Gastroesophageal sphincter (tissue), 4 donors: ENCODE results near the gene ZIM2. TPM values are rescaled to one million over a fixed set of nuclear protein-coding genes. Genes with fewer than 3 reads are reported as not detected.

Source experiments
- ATAC-seq: fragments of 150-250 bp; one replicate; pipeline ENCODE4 v1.9.1; 2016; ENCODE audit warnings: mild to moderate bottlenecking, moderate library complexity
- H3K27ac ChIP-seq, 4 donors: fragments of 200-600 bp; sonication (generic) in 3 of 4; 1 replicate in 3 of 4; 2 replicates in 1 of 4; pipeline ENCODE4 v1.5.1; 2016 to 2019
- H3K27me3 ChIP-seq: fragments of 200-600 bp; sonication (generic); one replicate; pipeline ENCODE4 v1.5.1; 2019
- H3K36me3 ChIP-seq, 2 donors: fragments of 200-600 bp; sonication (generic); one replicate each; pipeline ENCODE4 v1.5.1; 2019; ENCODE audit warnings: control low read depth in 1 of 2
- H3K4me1 ChIP-seq, 3 donors: fragments of 200-600 bp; sonication (generic); 1 replicate in 2 of 3; 2 replicates in 1 of 3; pipeline ENCODE4 v1.5.1; 2016 to 2019; ENCODE audit warnings: control low read depth in 2 of 3
- H3K4me3 ChIP-seq, 2 donors: fragments of 200-600 bp; sonication (generic); one replicate each; pipeline ENCODE4 v1.5.1; 2019; ENCODE audit warnings: mild to moderate bottlenecking in 1 of 2, moderate library complexity in 1 of 2
- H3K9me3 ChIP-seq, 3 donors: fragments of 200-600 bp; sonication (generic); one replicate each; pipeline ENCODE4 v1.5.1; 2017 to 2019; ENCODE audit warnings: control low read depth in 2 of 3
- EP300 ChIP-seq: sonication (generic); formaldehyde crosslinking; IDR thresholded peaks from one replicate; pipeline ENCODE4 v1.6.1; 2017; ENCODE audit warnings: antibody characterized with exemption, mild to moderate bottlenecking
- POLR2A ChIP-seq, 2 donors: fragments of 450-650 bp; IDR thresholded peaks; one replicate each; pipeline ENCODE4 v1.6.1; 2017; ENCODE audit warnings: antibody characterized with exemption in 2 of 2, mild to moderate bottlenecking in 2 of 2, moderate library complexity in 1 of 2
- POLR2AphosphoS5 ChIP-seq: sonication (generic); formaldehyde crosslinking; IDR thresholded peaks from one replicate; pipeline ENCODE4 v1.6.1; 2017; ENCODE audit warnings: antibody characterized with exemption
- WGBS, 2 donors: methylation state at CpG; one replicate each; pipeline ENCODE4 v1.1.5; 2018; ENCODE audit warnings: low coverage in 1 of 2; 5-methylcytosine and 5-hydroxymethylcytosine counted together
- total RNA-seq, 4 donors: library from RNA; depleted of rRNA; stranded (reverse); fragments of >200 nt; gene quantifications; one replicate each; pipeline ENCODE4 v1.1.0, GENCODE V29; 2016
- TF ChIP-seq, protein P1 (sequence below), 4 experiments: fragments of 200-600 bp in 2 of 4; fragments of 450-650 bp in 2 of 4; sonication (generic) in 1 of 4; IDR thresholded peaks; one replicate each; pipeline ENCODE4 v1.5.1; 2017 to 2019; ENCODE audit warnings: antibody characterized with exemption in 4 of 4, mild to moderate bottlenecking in 2 of 4, moderate library complexity in 2 of 4

Gene ZIM2
- total RNA-seq, 4 donors from 2014 or later: 0.31 to 1.0 (median 0.39) TPM

DNA sequence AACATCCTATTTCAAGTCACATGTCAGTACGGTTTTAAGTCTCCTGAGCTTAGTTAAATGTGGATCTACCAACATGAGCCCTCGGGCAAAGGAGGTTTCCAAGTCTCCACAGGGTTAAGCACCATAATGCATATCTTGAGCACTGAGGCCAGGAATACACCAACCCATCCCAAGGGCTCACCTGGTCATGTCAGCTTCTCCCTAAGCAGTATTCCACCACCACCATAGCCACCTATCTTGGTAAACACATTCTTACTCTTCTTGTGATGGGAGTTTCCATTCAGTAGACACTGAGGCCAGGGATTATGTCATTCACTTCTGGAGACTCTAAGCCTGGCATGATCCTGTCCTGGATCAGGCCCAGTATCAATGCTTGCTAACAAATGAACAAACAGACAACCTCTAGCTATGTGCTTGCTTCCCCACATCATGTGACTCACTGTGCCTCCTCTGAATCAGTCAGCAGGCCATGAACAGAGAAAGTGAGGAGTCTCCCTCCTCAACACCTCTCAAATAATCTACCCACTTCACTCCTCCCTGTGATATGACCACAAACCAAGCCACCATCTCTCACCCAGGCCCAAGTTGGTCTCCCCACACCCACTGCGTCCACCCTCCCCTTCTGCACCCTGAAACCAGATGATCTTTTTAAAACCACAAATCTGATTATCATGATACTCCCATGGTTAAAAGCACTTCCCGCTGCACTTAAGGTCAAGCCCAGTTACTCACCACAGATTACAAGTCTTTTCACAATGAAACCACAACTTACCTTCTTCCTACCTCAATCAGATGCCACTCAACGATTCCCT lies 5.8 kb downstream of the ZIM2 start:
- H3K36me3 ChIP-seq: no peaks in the 10 kb centered on the region
- no peak overlapping the region for H3K27ac ChIP-seq
- ATAC-seq: no peak
- H3K4me1 ChIP-seq: peaks cover 0 to 9% (median 0%) of the 10 kb centered on the region in 3 donors
- H3K4me3 ChIP-seq: no peak overlapping the region
- H3K27me3 ChIP-seq: no peaks in the 10 kb centered on the region
- peaks cover 0 to 5% (median 0%) of the 10 kb centered on the region in 3 donors for H3K9me3 ChIP-seq
- WGBS, 2 donors: 71 to 89% methylated on average over 4 to 5 of the region's 5 CpGs
- no peak for TF ChIP-seq POLR2A (IDR thresholded peaks at IDR 0.05)

DNA sequence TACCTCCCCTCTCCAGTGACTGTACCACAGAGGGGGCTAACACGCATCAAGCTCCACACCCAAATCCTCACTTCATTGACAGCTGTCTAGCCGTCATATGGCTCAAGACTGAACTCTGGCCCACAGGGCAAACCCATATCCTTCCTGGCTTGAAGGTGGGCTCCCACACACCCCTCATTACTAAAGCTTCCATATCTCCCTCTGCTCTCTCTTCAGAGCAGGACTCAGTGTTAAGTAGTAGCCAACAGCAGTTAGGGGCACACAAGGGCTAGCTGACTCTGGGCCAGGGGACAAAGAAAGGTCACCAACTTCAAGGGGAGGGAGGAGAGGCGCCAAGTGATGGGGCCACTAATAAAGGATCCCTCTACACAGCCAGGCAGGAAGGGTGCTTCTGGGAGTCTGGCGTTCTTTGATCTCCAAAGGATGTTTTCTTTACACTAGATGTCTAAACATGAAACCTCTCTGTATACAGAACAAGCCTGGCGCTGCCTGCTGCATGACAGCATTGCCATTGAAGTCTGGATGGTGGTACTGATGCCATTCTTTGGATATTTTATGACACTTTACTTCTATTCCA lies 8.1 kb downstream of the ZIM2 start:
- Histone ChIP-seq H3K4me3 (no peak overlapping the region), H3K27ac (no peak overlapping the region), H3K9me3 (no peaks in the 10 kb centered on the region), H3K4me1 (peaks cover 0 to 6% (median 0%) of the 10 kb centered on the region in 3 donors), H3K27me3 (no peaks in the 10 kb centered on the region), H3K36me3 (no peaks in the 10 kb centered on the region)
- ATAC-seq: no peak
- no peak for TF ChIP-seq EP300
- TF ChIP-seq POLR2A (IDR thresholded peaks at IDR 0.05): no peak
- TF ChIP-seq POLR2AphosphoS5: no peak
- TF ChIP-seq, protein P1, sequence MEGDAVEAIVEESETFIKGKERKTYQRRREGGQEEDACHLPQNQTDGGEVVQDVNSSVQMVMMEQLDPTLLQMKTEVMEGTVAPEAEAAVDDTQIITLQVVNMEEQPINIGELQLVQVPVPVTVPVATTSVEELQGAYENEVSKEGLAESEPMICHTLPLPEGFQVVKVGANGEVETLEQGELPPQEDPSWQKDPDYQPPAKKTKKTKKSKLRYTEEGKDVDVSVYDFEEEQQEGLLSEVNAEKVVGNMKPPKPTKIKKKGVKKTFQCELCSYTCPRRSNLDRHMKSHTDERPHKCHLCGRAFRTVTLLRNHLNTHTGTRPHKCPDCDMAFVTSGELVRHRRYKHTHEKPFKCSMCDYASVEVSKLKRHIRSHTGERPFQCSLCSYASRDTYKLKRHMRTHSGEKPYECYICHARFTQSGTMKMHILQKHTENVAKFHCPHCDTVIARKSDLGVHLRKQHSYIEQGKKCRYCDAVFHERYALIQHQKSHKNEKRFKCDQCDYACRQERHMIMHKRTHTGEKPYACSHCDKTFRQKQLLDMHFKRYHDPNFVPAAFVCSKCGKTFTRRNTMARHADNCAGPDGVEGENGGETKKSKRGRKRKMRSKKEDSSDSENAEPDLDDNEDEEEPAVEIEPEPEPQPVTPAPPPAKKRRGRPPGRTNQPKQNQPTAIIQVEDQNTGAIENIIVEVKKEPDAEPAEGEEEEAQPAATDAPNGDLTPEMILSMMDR (IDR thresholded peaks at IDR 0.05): no peak
- 52 to 63% methylated on average over 3 of the region's 5 CpGs for WGBS, 2 donors

DNA sequence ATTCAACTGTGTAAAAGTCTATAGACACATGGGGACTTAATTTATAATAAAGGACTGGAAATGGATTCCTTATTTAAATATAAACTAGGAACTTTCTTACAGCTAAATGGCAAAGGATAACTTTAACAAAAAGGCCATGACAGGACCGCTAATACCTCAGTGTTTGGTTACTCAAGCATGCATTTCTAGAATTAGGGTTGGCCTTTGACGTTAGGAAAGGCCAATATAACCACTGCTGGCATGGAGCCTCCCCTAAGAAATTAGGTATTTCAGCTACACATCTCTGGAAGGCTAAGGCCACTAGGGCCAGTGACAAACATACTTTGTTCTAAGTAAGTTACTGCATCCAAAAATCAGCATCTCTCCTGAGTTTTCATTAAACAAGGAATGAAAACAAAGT lies 9.3 kb downstream of the ZIM2 start:
- H3K36me3 ChIP-seq: no peaks in the 10 kb centered on the region
- WGBS, 2 donors: 34 to 43% methylated on average over 2 of the region's 2 CpGs
- no peak for TF ChIP-seq POLR2A (IDR thresholded peaks at IDR 0.05)
- no peak for TF ChIP-seq POLR2AphosphoS5
- TF ChIP-seq, protein P1 (IDR thresholded peaks at IDR 0.05): no peak
- TF ChIP-seq EP300: no peak

DNA sequence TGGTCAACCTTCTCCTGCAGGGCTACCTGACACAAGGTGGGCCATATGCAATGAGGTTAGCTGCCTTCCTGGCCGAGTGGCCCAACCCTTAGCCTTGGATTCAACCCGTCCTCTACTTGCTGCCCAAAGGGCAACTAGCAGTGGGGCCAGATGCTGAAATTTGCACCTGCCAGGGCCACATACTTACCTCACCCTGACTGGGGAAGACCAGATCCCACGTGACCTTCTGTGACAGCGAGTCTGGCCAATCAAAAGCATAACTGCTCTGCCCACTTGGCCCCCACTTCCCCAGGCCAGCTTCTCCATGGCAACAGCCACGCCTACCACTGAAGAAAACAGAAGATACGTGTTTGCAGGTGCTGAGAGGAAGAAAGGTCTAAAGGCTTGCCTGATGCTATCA lies 10.9 kb downstream of the ZIM2 start:
- no peak for ATAC-seq
- H3K9me3 ChIP-seq: no peaks in the 10 kb centered on the region
- WGBS, 2 donors: 78% methylated on average over 5 of the region's 6 CpGs; no CpG with 5 or more reads in 1 of the 2 donors

More for the DNA sequence above, 9.3 kb downstream of the ZIM2 start:
- H3K27ac ChIP-seq: no peak overlapping the region
- ATAC-seq: no peak
- H3K27me3 ChIP-seq: no peaks in the 10 kb centered on the region
- H3K4me1 ChIP-seq: no peaks in the 10 kb centered on the region
- no peaks in the 10 kb centered on the region for H3K9me3 ChIP-seq
- no peak overlapping the region for H3K4me3 ChIP-seq

DNA sequence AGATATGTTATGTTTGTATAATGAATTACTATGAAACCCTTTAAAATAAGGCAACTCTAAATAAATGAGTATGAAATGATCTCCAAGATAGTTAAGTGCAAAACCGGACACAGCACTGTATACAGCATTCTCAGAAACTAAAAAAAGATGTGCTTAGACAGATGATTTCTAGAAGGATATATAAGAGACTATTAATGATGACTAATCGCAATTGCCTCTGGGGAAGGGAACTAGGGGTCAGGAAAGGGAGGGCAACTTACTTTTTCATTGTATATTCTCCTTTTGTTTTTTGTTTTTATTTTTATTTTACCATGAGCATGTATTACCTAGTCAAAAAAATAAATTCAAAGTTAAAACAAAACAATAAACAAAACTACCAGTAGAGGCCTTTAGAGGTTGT lies 12.8 kb downstream of the ZIM2 start:
- Histone ChIP-seq H3K9me3 (no peaks in the 10 kb centered on the region), H3K4me3 (no peak overlapping the region), H3K36me3 (peaks cover 0 to 14% of the 10 kb centered on the region in 2 donors), H3K27me3 (no peaks in the 10 kb centered on the region), H3K4me1 (no peaks in the 10 kb centered on the region), H3K27ac (no peak overlapping the region)
- no peak for ATAC-seq
- TF ChIP-seq EP300: no peak
- TF ChIP-seq, protein P1 (IDR thresholded peaks at IDR 0.05): no peak
- no peak for TF ChIP-seq POLR2AphosphoS5
- TF ChIP-seq POLR2A (IDR thresholded peaks at IDR 0.05): no peak
- 40 to 48% methylated on average over 2 of the region's 2 CpGs for WGBS, 2 donors

More for the DNA sequence above, 10.9 kb downstream of the ZIM2 start:
- H3K27me3 ChIP-seq: no peaks in the 10 kb centered on the region
- no peak for TF ChIP-seq EP300
- TF ChIP-seq POLR2A (IDR thresholded peaks at IDR 0.05): no peak
- TF ChIP-seq, protein P1 (IDR thresholded peaks at IDR 0.05): no peak
- no peak for TF ChIP-seq POLR2AphosphoS5
- H3K4me3 ChIP-seq: no peak overlapping the region
- H3K27ac ChIP-seq: no peak overlapping the region
- H3K36me3 ChIP-seq: no peaks in the 10 kb centered on the region
- H3K4me1 ChIP-seq: no peaks in the 10 kb centered on the region
